Neural cell (in vitro differentiated cells): Measurements from ENCODE around the gene ZNF624. TPM values are rescaled to one million over a fixed set of nuclear protein-coding genes. Genes with fewer than 3 reads are reported as not detected.

Experiments used
- H2AFZ ChIP-seq: fragments of 200-600, 300-800 bp; sonication (generic), shearing (Covaris generic); 2 replicates; pipeline ENCODE4 v1.6.0; 2014; ENCODE audit warnings: low read depth, mild to moderate bottlenecking, antibody characterized with exemption, low read length, moderate library complexity
- H3F3A ChIP-seq: fragments of 200-600 bp; shearing (Covaris generic); 2 replicates; pipeline ENCODE4 v1.6.1; 2016; ENCODE audit warnings: mild to moderate bottlenecking, moderate library complexity, mixed read lengths, antibody characterized with exemption, low read length; ENCODE audit not compliant: insufficient read depth, poor library complexity, severe bottlenecking
- H3K27ac ChIP-seq: fragments of 200-600, 300-800 bp; sonication (generic), shearing (Covaris generic); 2 replicates; pipeline ENCODE4 v1.5.1; 2014; ENCODE audit warnings: mild to moderate bottlenecking, low read length, moderate library complexity
- H3K27me3 ChIP-seq: fragments of 300-800, 200-600 bp; sonication (generic), shearing (Covaris generic); 2 replicates; pipeline ENCODE4 v1.6.0; 2014; ENCODE audit warnings: mild to moderate bottlenecking, low read depth, low read length, moderate library complexity; ENCODE audit not compliant: insufficient read depth
- H3K36me3 ChIP-seq: fragments of 300-800, 200-600 bp; sonication (generic), shearing (Covaris generic); 2 replicates; pipeline ENCODE4 v1.5.1; 2014; ENCODE audit warnings: mild to moderate bottlenecking, antibody characterized with exemption, low read length, moderate library complexity; ENCODE audit not compliant: insufficient read depth
- H3K4me2 ChIP-seq: fragments of 300-800, 200-600 bp; sonication (generic), shearing (Covaris generic); 2 replicates; pipeline ENCODE4 v1.6.0; 2014; ENCODE audit warnings: mild to moderate bottlenecking, low read length
- H3K4me3 ChIP-seq: fragments of 300-800, 200-600 bp; sonication (generic), shearing (Covaris generic); 2 replicates; pipeline ENCODE4 v1.5.1; 2014; ENCODE audit warnings: mild to moderate bottlenecking, low read length, moderate library complexity
- H3K79me2 ChIP-seq: fragments of 200-600 bp; shearing (Covaris generic); replicated peaks from 2 replicates; pipeline ENCODE4 v1.6.0; 2014; ENCODE audit warnings: mild to moderate bottlenecking, low read length, moderate library complexity; ENCODE audit not compliant: insufficient read depth
- H3K9ac ChIP-seq: fragments of 300-800, 200-600 bp; sonication (generic), shearing (Covaris generic); 2 replicates; pipeline ENCODE4 v1.6.1; 2016; ENCODE audit warnings: mild to moderate bottlenecking, low read length, mixed read lengths
- H3K9me2 ChIP-seq: fragments of 200-600 bp; shearing (Covaris generic); 2 replicates; pipeline ENCODE4 v1.6.1; 2016; ENCODE audit warnings: mild to moderate bottlenecking, low read length, mixed read lengths; ENCODE audit not compliant: insufficient read depth
- H3K9me3 ChIP-seq: fragments of 200-600, 300-800 bp; sonication (generic), shearing (Covaris generic); 2 replicates; pipeline ENCODE4 v1.6.1; 2016; ENCODE audit warnings: mild to moderate bottlenecking, mixed run types, low read length, moderate library complexity, mixed read lengths
- H4K20me1 ChIP-seq: fragments of 200-600 bp; shearing (Covaris generic); 2 replicates; pipeline ENCODE4 v1.6.1; 2016; ENCODE audit warnings: mild to moderate bottlenecking, mixed run types; ENCODE audit not compliant: insufficient read depth
- CTCF ChIP-seq: fragments of 450-650 bp; IDR thresholded peaks from 2 replicates; pipeline ENCODE4 v1.5.1; 2014; ENCODE audit warnings: antibody characterized with exemption, mild to moderate bottlenecking, moderate library complexity; ENCODE audit not compliant: poor library complexity, severe bottlenecking
- EP300 ChIP-seq: fragments of 450-650 bp; conservative IDR thresholded peaks from 2 replicates; pipeline ENCODE4 v1.6.1; 2014; ENCODE audit warnings: antibody characterized with exemption, mild to moderate bottlenecking, moderate library complexity; ENCODE audit not compliant: poor library complexity, severe bottlenecking
- EZH2 ChIP-seq: fragments of 200-600, 300-800 bp; shearing (Covaris generic), sonication (generic); IDR thresholded peaks from 2 replicates; pipeline ENCODE4 v1.6.1; 2014; ENCODE audit warnings: antibody characterized with exemption, low read length, borderline replicate concordance, mild to moderate bottlenecking; ENCODE audit not compliant: insufficient read depth, poor library complexity, severe bottlenecking
- MXI1 ChIP-seq: fragments of 450-650 bp; conservative IDR thresholded peaks from 2 replicates; pipeline ENCODE4 v1.6.1; 2014; ENCODE audit warnings: antibody characterized with exemption, mild to moderate bottlenecking; ENCODE audit not compliant: poor library complexity, severe bottlenecking
- POLR2AphosphoS5 ChIP-seq: IDR thresholded peaks from 2 replicates; pipeline ENCODE4 v1.6.1; 2012
- RAD21 ChIP-seq: fragments of 450-650 bp; conservative IDR thresholded peaks from 2 replicates; pipeline ENCODE4 v1.6.1; 2014; ENCODE audit warnings: antibody characterized with exemption, mild to moderate bottlenecking, moderate library complexity
- REST ChIP-seq: IDR thresholded peaks from 2 replicates; pipeline ENCODE4 v1.6.1; 2012; ENCODE audit warnings: borderline replicate concordance
- SMC3 ChIP-seq: fragments of 450-650 bp; conservative IDR thresholded peaks from 2 replicates; pipeline ENCODE4 v1.6.1; 2014; ENCODE audit warnings: antibody characterized with exemption, mild to moderate bottlenecking, moderate library complexity; ENCODE audit not compliant: poor library complexity
- TAF1 ChIP-seq: IDR thresholded peaks from 2 replicates; pipeline ENCODE4 v1.6.1; 2012; ENCODE audit warnings: low read depth
- polyA plus RNA-seq: library from polyadenylated mRNA; depleted of rRNA; stranded (reverse); fragments of >200 nt; gene quantifications from 2 replicates; pipeline ENCODE4 v1.2.3, GENCODE V29; 2014

Gene ZNF624
- polyA plus RNA-seq, 1 donor from 2014 or later: 13.4 TPM

GRCh38 chr17:16661217-16661616 is 7.6 kb upstream of the ZNF624 start:
- no peaks in the 10 kb centered on the region for H3K79me2 ChIP-seq
- no peak overlapping the region for H3K9ac ChIP-seq
- no peak overlapping the region for H2AFZ ChIP-seq
- no peaks in the 10 kb centered on the region for H4K20me1 ChIP-seq
- no peak overlapping the region for H3K4me2 ChIP-seq
- no peaks in the 10 kb centered on the region for H3K9me3 ChIP-seq
- no peaks in the 10 kb centered on the region for H3F3A ChIP-seq
- no peaks in the 10 kb centered on the region for H3K9me2 ChIP-seq
- TF ChIP-seq POLR2AphosphoS5 (no peak), EZH2 (no peak), EP300 (no peak), RAD21 (no peak), SMC3 (no peak), CTCF (no peak), TAF1 (no peak), MXI1 (no peak), REST (no peak)
- no peak overlapping the region for H3K27ac ChIP-seq
- no peak overlapping the region for H3K4me3 ChIP-seq
- no peaks in the 10 kb centered on the region for H3K36me3 ChIP-seq
- H3K27me3 ChIP-seq: no peaks in the 10 kb centered on the region

- no peaks in the 10 kb centered on the region for H3K9me3 ChIP-seq
- H3K9me2 ChIP-seq: no peaks in the 10 kb centered on the region
- H3K27me3 ChIP-seq: no peaks in the 10 kb centered on the region
- H3K36me3 ChIP-seq: peaks cover 4% of the 10 kb centered on the region
- peak overlapping the region; percentile 98 for H2AFZ ChIP-seq
- H3K4me3 ChIP-seq: peak overlapping the region; percentile 94
- peak overlapping the region; percentile 94 for H3K27ac ChIP-seq
- peaks cover 5% of the 10 kb centered on the region for H3K79me2 ChIP-seq
- no peaks in the 10 kb centered on the region for H4K20me1 ChIP-seq
- TF ChIP-seq EP300 (peak; percentile 17), CTCF (no peak), SMC3 (no peak), EZH2 (no peak), RAD21 (no peak), REST (peak; percentile 21), TAF1 (no peak)
- peak overlapping the region; percentile 99 for H3K4me2 ChIP-seq
- H3K9ac ChIP-seq: peak overlapping the region; percentile 99
- H3F3A ChIP-seq: no peaks in the 10 kb centered on the region
These were observed 743 bp downstream of the ZNF624 start for GRCh38 chr17:16652847-16653366.
